Measurements from ENCODE around the gene PRADC1. TPM values are rescaled to one million over a fixed set of nuclear protein-coding genes. Genes with fewer than 3 reads are reported as not detected.

The PRADC1 gene
- polyA plus RNA-seq, 4 donors: 11.9 to 113 (median 46.4) TPM

DNA sequence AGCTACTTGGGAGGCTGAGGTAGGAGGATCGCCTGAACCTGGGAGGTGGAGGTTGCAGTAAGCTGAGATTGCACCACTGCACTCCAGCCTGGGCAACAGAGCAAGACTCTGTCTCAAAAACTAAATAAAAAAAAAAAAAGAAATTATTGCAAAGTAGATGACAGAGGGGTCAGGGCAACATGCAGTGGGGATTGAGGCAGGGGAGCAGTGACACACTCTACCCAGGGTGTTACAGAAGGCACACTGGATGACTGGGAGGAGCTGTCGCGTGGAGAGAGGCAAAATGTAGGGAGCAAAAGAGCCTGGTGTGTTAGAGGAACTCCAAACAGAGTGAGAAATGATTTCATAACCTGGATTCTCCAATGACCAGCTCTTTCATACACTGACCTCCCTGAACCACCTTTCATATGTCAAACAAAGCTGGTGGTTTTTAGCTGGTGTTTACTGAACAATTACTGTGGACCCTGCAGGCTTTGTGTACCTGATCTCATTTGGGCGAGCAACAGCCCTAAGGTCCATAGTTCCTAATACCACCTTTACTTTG lies 29.1 kb upstream of the PRADC1 start:
- DNase-seq: no peak
- H3K9me3 ChIP-seq (ENCODE audit: control insufficient read depth in 2 of 2, insufficient read depth in 1 of 2, low read depth in 1 of 2, low read length in 1 of 2): no peaks in the 10 kb centered on the region
- no peak for FAIRE-seq
- no peak overlapping the region for H3K27ac ChIP-seq (ENCODE audit: low read depth in 1 of 3, low read length in 2 of 3)
- no peaks in the 10 kb centered on the region for H3K27me3 ChIP-seq (ENCODE audit: control insufficient read depth in 3 of 3, insufficient read depth in 3 of 3, low read length in 3 of 3)
- H3K4me1 ChIP-seq (ENCODE audit: control insufficient read depth in 3 of 3, insufficient read depth in 2 of 3, low read depth in 1 of 3, low read length in 2 of 3): no peaks in the 10 kb centered on the region
- H3K36me3 ChIP-seq (ENCODE audit: control insufficient read depth in 3 of 3, insufficient read depth in 2 of 3, low read depth in 1 of 3, low read length in 3 of 3): peaks cover 0 to 11% (median 0%) of the 10 kb centered on the region in 3 donors
- H3K4me3 ChIP-seq (ENCODE audit: low read depth in 1 of 3, low read length in 3 of 3): no peak overlapping the region
- WGBS, 3 donors: 93 to 99% (median 94%) methylated on average over 4 of the region's 4 CpGs

- no peak overlapping the region for H3K27ac ChIP-seq (ENCODE audit: low read depth in 1 of 3, low read length in 2 of 3)
- no peaks in the 10 kb centered on the region for H3K9me3 ChIP-seq (ENCODE audit: control insufficient read depth in 2 of 2, insufficient read depth in 1 of 2, low read depth in 1 of 2, low read length in 1 of 2)
- peaks cover 0 to 19% (median 0%) of the 10 kb centered on the region in 3 donors for H3K36me3 ChIP-seq (ENCODE audit: control insufficient read depth in 3 of 3, insufficient read depth in 2 of 3, low read depth in 1 of 3, low read length in 3 of 3)
- no peak overlapping the region for H3K4me3 ChIP-seq (ENCODE audit: low read depth in 1 of 3, low read length in 3 of 3)
- FAIRE-seq (no peak), DNase-seq (peak; percentile 36 to 61)
- 41 to 56% (median 45%) methylated on average over 15 to 17 of the region's 17 CpGs for WGBS, 3 donors
- H3K27me3 ChIP-seq (ENCODE audit: control insufficient read depth in 3 of 3, insufficient read depth in 3 of 3, low read length in 3 of 3): no peaks in the 10 kb centered on the region
- H3K4me1 ChIP-seq (ENCODE audit: control insufficient read depth in 3 of 3, insufficient read depth in 2 of 3, low read depth in 1 of 3, low read length in 2 of 3): no peaks in the 10 kb centered on the region
Measured at GRCh38 chr2:73260338-73260984, 27.4 kb upstream of the PRADC1 start.

DNA sequence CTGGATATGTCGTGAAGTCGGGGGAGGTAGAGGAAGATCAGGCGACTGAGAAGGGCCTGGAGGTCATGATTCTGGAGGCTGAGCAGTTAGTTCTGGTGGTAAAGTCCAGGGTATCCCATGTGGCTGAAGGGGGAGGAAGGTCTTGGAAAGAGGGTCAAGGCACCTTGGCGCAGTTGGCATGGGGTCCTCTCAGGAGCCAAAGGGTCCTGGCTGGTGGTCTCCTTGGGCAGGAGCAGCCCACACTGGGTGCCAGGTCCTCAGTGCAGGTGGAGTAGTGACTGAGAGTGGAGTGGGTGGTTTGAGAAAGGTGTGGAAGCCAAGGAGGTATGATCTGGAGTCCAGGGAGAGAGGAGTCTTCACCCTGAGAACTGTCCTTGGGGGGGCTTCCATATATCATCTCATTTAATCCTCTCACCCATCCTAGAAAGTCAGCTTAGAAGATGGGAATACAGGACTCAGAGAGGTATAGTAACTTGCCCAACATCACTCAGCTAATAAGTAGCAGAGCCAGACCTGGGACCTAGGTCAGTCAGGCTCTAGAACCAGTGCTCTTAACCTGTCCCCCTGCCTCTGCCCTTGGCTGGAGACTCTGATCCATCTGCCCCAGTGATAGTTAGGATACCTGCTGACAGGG lies 26.8 kb upstream of the PRADC1 start:
- WGBS, 3 donors: 77 to 97% (median 78%) methylated on average over 4 of the region's 4 CpGs
- FAIRE-seq: no peak
- H3K4me1 ChIP-seq (ENCODE audit: control insufficient read depth in 3 of 3, insufficient read depth in 2 of 3, low read depth in 1 of 3, low read length in 2 of 3): no peaks in the 10 kb centered on the region
- H3K4me3 ChIP-seq (ENCODE audit: low read depth in 1 of 3, low read length in 3 of 3): no peak overlapping the region
- H3K27me3 ChIP-seq (ENCODE audit: control insufficient read depth in 3 of 3, insufficient read depth in 3 of 3, low read length in 3 of 3): no peaks in the 10 kb centered on the region
- H3K9me3 ChIP-seq (ENCODE audit: control insufficient read depth in 2 of 2, insufficient read depth in 1 of 2, low read depth in 1 of 2, low read length in 1 of 2): no peaks in the 10 kb centered on the region
- H3K27ac ChIP-seq (ENCODE audit: low read depth in 1 of 3, low read length in 2 of 3): no peak overlapping the region
- DNase-seq: no peak
- peaks cover 0 to 24% (median 0%) of the 10 kb centered on the region in 3 donors for H3K36me3 ChIP-seq (ENCODE audit: control insufficient read depth in 3 of 3, insufficient read depth in 2 of 3, low read depth in 1 of 3, low read length in 3 of 3)

- no peaks in the 10 kb centered on the region for H3K4me1 ChIP-seq (ENCODE audit: control insufficient read depth in 3 of 3, insufficient read depth in 2 of 3, low read depth in 1 of 3, low read length in 2 of 3)
- no peaks in the 10 kb centered on the region for H3K9me3 ChIP-seq (ENCODE audit: control insufficient read depth in 2 of 2, insufficient read depth in 1 of 2, low read depth in 1 of 2, low read length in 1 of 2)
- H3K27me3 ChIP-seq (ENCODE audit: control insufficient read depth in 3 of 3, insufficient read depth in 3 of 3, low read length in 3 of 3): no peaks in the 10 kb centered on the region
- no peak for FAIRE-seq
- H3K36me3 ChIP-seq (ENCODE audit: control insufficient read depth in 3 of 3, insufficient read depth in 2 of 3, low read depth in 1 of 3, low read length in 3 of 3): peaks cover 0 to 30% (median 0%) of the 10 kb centered on the region in 3 donors
- WGBS, 3 donors: 90 to 97% (median 96%) methylated on average over 8 of the region's 8 CpGs
- no peak overlapping the region for H3K27ac ChIP-seq (ENCODE audit: low read depth in 1 of 3, low read length in 2 of 3)
- H3K4me3 ChIP-seq (ENCODE audit: low read depth in 1 of 3, low read length in 3 of 3): no peak overlapping the region
- no peak for DNase-seq
Measured at GRCh38 chr2:73259276-73259675, 26.2 kb upstream of the PRADC1 start.

DNA sequence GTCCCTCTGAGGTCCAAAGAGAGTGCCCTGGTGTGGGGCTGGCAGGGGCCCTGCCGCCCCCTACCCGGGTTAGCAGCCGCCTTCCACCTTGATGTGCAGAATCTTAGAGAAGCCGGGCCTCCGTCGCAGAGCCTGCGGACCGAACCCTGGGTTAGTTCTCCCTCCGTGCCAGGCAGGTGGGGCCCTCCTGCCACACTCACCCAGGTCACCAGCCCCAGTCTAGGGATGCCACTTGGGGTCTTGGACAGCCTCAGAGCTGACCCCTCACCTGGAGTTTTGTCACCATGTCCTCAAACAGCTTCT lies 25.8 kb upstream of the PRADC1 start:
- DNase-seq: no peak
- Histone ChIP-seq H3K27me3 (ENCODE audit: control insufficient read depth in 3 of 3, insufficient read depth in 3 of 3, low read length in 3 of 3) (no peaks in the 10 kb centered on the region), H3K4me1 (ENCODE audit: control insufficient read depth in 3 of 3, insufficient read depth in 2 of 3, low read depth in 1 of 3, low read length in 2 of 3) (no peaks in the 10 kb centered on the region), H3K4me3 (ENCODE audit: low read depth in 1 of 3, low read length in 3 of 3) (no peak overlapping the region), H3K27ac (ENCODE audit: low read depth in 1 of 3, low read length in 2 of 3) (no peak overlapping the region), H3K36me3 (ENCODE audit: control insufficient read depth in 3 of 3, insufficient read depth in 2 of 3, low read depth in 1 of 3, low read length in 3 of 3) (peaks cover 0 to 34% (median 0%) of the 10 kb centered on the region in 3 donors), H3K9me3 (ENCODE audit: control insufficient read depth in 2 of 2, insufficient read depth in 1 of 2, low read depth in 1 of 2, low read length in 1 of 2) (no peaks in the 10 kb centered on the region)
- no peak for FAIRE-seq
- 95 to 96% (median 96%) methylated on average over 9 of the region's 9 CpGs for WGBS, 3 donors

GRCh38 chr2:73258186-73258912 lies 25.3 kb upstream of the PRADC1 start:
- WGBS, 3 donors: 88 to 93% (median 89%) methylated on average over 8 of the region's 8 CpGs
- FAIRE-seq (no peak), DNase-seq (no peak)
- peaks cover 0 to 35% (median under 1%) of the 10 kb centered on the region in 3 donors for H3K36me3 ChIP-seq (ENCODE audit: control insufficient read depth in 3 of 3, insufficient read depth in 2 of 3, low read depth in 1 of 3, low read length in 3 of 3)
- H3K27ac ChIP-seq (ENCODE audit: low read depth in 1 of 3, low read length in 2 of 3): no peak overlapping the region
- no peaks in the 10 kb centered on the region for H3K27me3 ChIP-seq (ENCODE audit: control insufficient read depth in 3 of 3, insufficient read depth in 3 of 3, low read length in 3 of 3)
- H3K9me3 ChIP-seq (ENCODE audit: control insufficient read depth in 2 of 2, insufficient read depth in 1 of 2, low read depth in 1 of 2, low read length in 1 of 2): no peaks in the 10 kb centered on the region
- no peaks in the 10 kb centered on the region for H3K4me1 ChIP-seq (ENCODE audit: control insufficient read depth in 3 of 3, insufficient read depth in 2 of 3, low read depth in 1 of 3, low read length in 2 of 3)
- no peak overlapping the region for H3K4me3 ChIP-seq (ENCODE audit: low read depth in 1 of 3, low read length in 3 of 3)

GRCh38 chr2:73257425-73258125 lies 24.5 kb upstream of the PRADC1 start:
- FAIRE-seq (no peak), DNase-seq (peak in 1 of 2 donors; percentile 9)
- WGBS, 3 donors: 47 to 55% (median 50%) methylated on average over 10 of the region's 10 CpGs
- Histone ChIP-seq H3K9me3 (ENCODE audit: control insufficient read depth in 2 of 2, insufficient read depth in 1 of 2, low read depth in 1 of 2, low read length in 1 of 2) (no peaks in the 10 kb centered on the region), H3K4me3 (ENCODE audit: low read depth in 1 of 3, low read length in 3 of 3) (no peak overlapping the region), H3K27me3 (ENCODE audit: control insufficient read depth in 3 of 3, insufficient read depth in 3 of 3, low read length in 3 of 3) (no peaks in the 10 kb centered on the region), H3K4me1 (ENCODE audit: control insufficient read depth in 3 of 3, insufficient read depth in 2 of 3, low read depth in 1 of 3, low read length in 2 of 3) (no peaks in the 10 kb centered on the region), H3K36me3 (ENCODE audit: control insufficient read depth in 3 of 3, insufficient read depth in 2 of 3, low read depth in 1 of 3, low read length in 3 of 3) (peaks cover 2 to 38% (median 3%) of the 10 kb centered on the region in 3 donors), H3K27ac (ENCODE audit: low read depth in 1 of 3, low read length in 2 of 3) (no peak overlapping the region)

DNA sequence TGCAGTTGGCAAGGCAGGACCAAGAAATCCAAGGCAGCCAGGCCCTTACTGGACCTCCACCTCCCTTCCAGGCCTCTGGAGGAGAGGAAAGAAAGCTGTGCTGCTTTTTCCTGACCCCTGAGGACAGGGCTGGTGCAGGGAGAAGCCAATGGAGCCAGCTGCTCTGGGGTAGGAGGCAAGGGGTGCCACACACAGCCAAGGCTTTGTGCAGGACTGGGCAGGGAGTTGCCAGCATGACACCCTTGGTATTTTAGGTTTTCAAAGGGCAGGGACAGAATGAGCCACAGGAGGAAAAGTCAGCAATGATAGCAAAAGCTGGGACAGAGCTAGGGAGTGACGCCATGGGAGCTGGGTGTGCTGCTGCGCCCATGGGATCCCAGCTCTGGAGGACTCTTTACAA lies 24.0 kb upstream of the PRADC1 start:
- no peak overlapping the region for H3K27ac ChIP-seq (ENCODE audit: low read depth in 1 of 3, low read length in 2 of 3)
- WGBS, 3 donors: 88 to 97% (median 97%) methylated on average over 2 of the region's 2 CpGs

More for the DNA sequence above, 24.0 kb upstream of the PRADC1 start:
- Histone ChIP-seq H3K4me1 (ENCODE audit: control insufficient read depth in 3 of 3, insufficient read depth in 2 of 3, low read depth in 1 of 3, low read length in 2 of 3) (no peaks in the 10 kb centered on the region), H3K27me3 (ENCODE audit: control insufficient read depth in 3 of 3, insufficient read depth in 3 of 3, low read length in 3 of 3) (no peaks in the 10 kb centered on the region), H3K36me3 (ENCODE audit: control insufficient read depth in 3 of 3, insufficient read depth in 2 of 3, low read depth in 1 of 3, low read length in 3 of 3) (peaks cover 3 to 43% (median 6%) of the 10 kb centered on the region in 3 donors), H3K9me3 (ENCODE audit: control insufficient read depth in 2 of 2, insufficient read depth in 1 of 2, low read depth in 1 of 2, low read length in 1 of 2) (no peaks in the 10 kb centered on the region), H3K4me3 (ENCODE audit: low read depth in 1 of 3, low read length in 3 of 3) (no peak overlapping the region)
- no peak for FAIRE-seq
- DNase-seq: no peak
